PC-9 (cell line): Measurements from ENCODE around the gene SPDYC. TPM values are rescaled to one million over a fixed set of nuclear protein-coding genes. Genes with fewer than 3 reads are reported as not detected.

Source experiments
- BruUV-seq: library from RNA; stranded (reverse); fragments of 400-500 nt; replicated peaks from 2 replicates; lab custom pipeline; 2021; lab: Mats Ljungman, UMichigan
- CTCF ChIA-PET: fragments of 300-600 bp; sonication (Branson Sonifier 250); formaldehyde crosslinking; loops from one replicate; lab custom pipeline; 2022; ENCODE audit warnings: antibody characterized with exemption; lab: Charles Lee
- POLR2A ChIA-PET: fragments of 300-600 bp; sonication (Branson Sonifier 250); formaldehyde crosslinking; loops from one replicate; lab custom pipeline; 2022; ENCODE audit warnings: antibody characterized with exemption; ENCODE audit not compliant: unreplicated experiment; lab: Charles Lee
- DNase-seq, 2 experiments: peaks; one replicate each; pipeline versions ENCODE4 v3.0.0 to v3.0.0-alpha.2; 2015 to 2022; ENCODE audit warnings: mixed read lengths in 1 of 2
- H2AFZ ChIP-seq: fragments of 200-600 bp; sonication (generic); 2 replicates; pipeline ENCODE4 v1.8.1; 2017; ENCODE audit warnings: antibody characterized with exemption
- H3F3A ChIP-seq: fragments of 200-600 bp; sonication (generic); 2 replicates; pipeline ENCODE4 v1.8.1; 2017; ENCODE audit warnings: antibody characterized with exemption, mild to moderate bottlenecking, low read depth; ENCODE audit not compliant: insufficient read depth
- H3K27ac ChIP-seq: fragments of 200-600 bp; sonication (generic); 2 replicates; pipeline ENCODE4 v1.6.1; 2016; ENCODE audit warnings: mixed run types
- H3K27me3 ChIP-seq: fragments of 200-600 bp; sonication (generic); 2 replicates; pipeline ENCODE4 v1.6.1; 2016; ENCODE audit warnings: low read depth, mixed run types; ENCODE audit not compliant: insufficient read depth
- H3K36me3 ChIP-seq: fragments of 200-600 bp; sonication (generic); 2 replicates; pipeline ENCODE4 v1.6.1; 2016; ENCODE audit warnings: low read depth, mixed run types
- H3K4me1 ChIP-seq: fragments of 200-600 bp; sonication (generic); replicated peaks from 2 replicates; pipeline ENCODE4 v1.6.1; 2016; ENCODE audit warnings: mixed run types; ENCODE audit not compliant: insufficient read depth
- H3K4me2 ChIP-seq: fragments of 200-600 bp; sonication (generic); 2 replicates; pipeline ENCODE4 v1.6.1; 2017; ENCODE audit warnings: mixed run types
- H3K4me3 ChIP-seq: fragments of 200-600 bp; sonication (generic); 2 replicates; pipeline ENCODE4 v1.6.1; 2016; ENCODE audit warnings: mixed run types
- H3K79me2 ChIP-seq: fragments of 200-600 bp; sonication (generic); 2 replicates; pipeline ENCODE4 v1.6.1; 2017; ENCODE audit warnings: low read depth, mixed run types
- H3K9me2 ChIP-seq: fragments of 200-600 bp; sonication (generic); 2 replicates; pipeline ENCODE4 v1.8.1; 2017; ENCODE audit warnings: mild to moderate bottlenecking; ENCODE audit not compliant: insufficient read depth
- H3K9me3 ChIP-seq: fragments of 200-600 bp; sonication (generic); 2 replicates; pipeline ENCODE4 v1.8.1; 2016; ENCODE audit warnings: low read depth; ENCODE audit not compliant: insufficient read depth
- H4K20me1 ChIP-seq: fragments of 200-600 bp; sonication (generic); 2 replicates; pipeline ENCODE4 v1.8.1; 2017; ENCODE audit not compliant: insufficient read depth
- EZH2 ChIP-seq: fragments of 200-600 bp; sonication (generic); IDR thresholded peaks from 2 replicates; pipeline ENCODE4 v1.8.0; 2017; ENCODE audit warnings: antibody characterized with exemption, low read depth
- intact Hi-C: fragments of 100-400 bp; cut with micrococcal nuclease; formaldehyde crosslinking; loops from one replicate; pipeline ENCODE4 v1.10.0; 2022; ENCODE audit not compliant: unreplicated experiment
- total RNA-seq: library from RNA; stranded (reverse); gene quantifications from 2 replicates; pipeline ENCODE4 v1.2.3, GENCODE V29; 2021
- TF ChIP-seq, protein P1 (sequence below): fragments of 200-600 bp; sonication (generic); conservative IDR thresholded peaks from 2 replicates; pipeline ENCODE4 v1.6.1; 2017; ENCODE audit warnings: mixed run types, antibody characterized with exemption, mild to moderate bottlenecking, moderate library complexity

The SPDYC gene
- total RNA-seq, 1 experiment from 2014 or later = not detected

GRCh38 chr11:65121865-65122696 lies 48.0 kb upstream of the SPDYC start, which contains the start of the genes FAU and MRPL49:
Gene FAU, minus strand, starts transcription at chr11:65122134. Its CDS starts 321 bp downstream, at chr11:65121813.
Gene MRPL49, plus strand, starts transcription at chr11:65122321. Its CDS starts 26 bp downstream, at chr11:65122347.
- ChIA-PET CTCF (interaction anchor here (0.5 to 0.9 kb wide), 4 partner anchors 13 to 1190 kb away, joined by 3 to 9 read pairs (median 6); partner anchors contain the start of gene SF1), POLR2A (interaction anchor here (0.5 to 1.1 kb wide), 13 partner anchors 10 to 1319 kb away, joined by 3 to 10 read pairs (median 3); partner anchors contain the start of gene CAPN1)
- BruUV-seq = TSS peak; percentile 55
- H3K27me3 ChIP-seq = no peaks in the 10 kb centered on the region
- peaks cover 35% of the 10 kb centered on the region for H3K36me3 ChIP-seq
- peaks cover 54% of the 10 kb centered on the region for H3K79me2 ChIP-seq
- peak within 1 kb of the TSS; percentile 90 for H3K4me2 ChIP-seq
- intact Hi-C loops = loop anchor here (1.0 kb wide), 1 partner anchor 61 kb away; no protein-coding TSS in a partner anchor
- H3K4me1 ChIP-seq = peaks cover 30% of the 10 kb centered on the region
- peaks cover 12% of the 10 kb centered on the region; the same call in 1 of the 2 replicates for H4K20me1 ChIP-seq
- H3K9me3 ChIP-seq = no peaks in the 10 kb centered on the region
- TF ChIP-seq, protein P1, sequence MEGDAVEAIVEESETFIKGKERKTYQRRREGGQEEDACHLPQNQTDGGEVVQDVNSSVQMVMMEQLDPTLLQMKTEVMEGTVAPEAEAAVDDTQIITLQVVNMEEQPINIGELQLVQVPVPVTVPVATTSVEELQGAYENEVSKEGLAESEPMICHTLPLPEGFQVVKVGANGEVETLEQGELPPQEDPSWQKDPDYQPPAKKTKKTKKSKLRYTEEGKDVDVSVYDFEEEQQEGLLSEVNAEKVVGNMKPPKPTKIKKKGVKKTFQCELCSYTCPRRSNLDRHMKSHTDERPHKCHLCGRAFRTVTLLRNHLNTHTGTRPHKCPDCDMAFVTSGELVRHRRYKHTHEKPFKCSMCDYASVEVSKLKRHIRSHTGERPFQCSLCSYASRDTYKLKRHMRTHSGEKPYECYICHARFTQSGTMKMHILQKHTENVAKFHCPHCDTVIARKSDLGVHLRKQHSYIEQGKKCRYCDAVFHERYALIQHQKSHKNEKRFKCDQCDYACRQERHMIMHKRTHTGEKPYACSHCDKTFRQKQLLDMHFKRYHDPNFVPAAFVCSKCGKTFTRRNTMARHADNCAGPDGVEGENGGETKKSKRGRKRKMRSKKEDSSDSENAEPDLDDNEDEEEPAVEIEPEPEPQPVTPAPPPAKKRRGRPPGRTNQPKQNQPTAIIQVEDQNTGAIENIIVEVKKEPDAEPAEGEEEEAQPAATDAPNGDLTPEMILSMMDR = no peak
- no peak for TF ChIP-seq EZH2
- H3K9me2 ChIP-seq = no peaks in the 10 kb centered on the region
- H3K27ac ChIP-seq = peak within 1 kb of the TSS; percentile 85
- peaks cover 75% of the 10 kb centered on the region for H3F3A ChIP-seq
- peak; percentile 96 to 99 for DNase-seq
- H3K4me3 ChIP-seq = peak within 1 kb of the TSS; percentile 92
- H2AFZ ChIP-seq = peak within 1 kb of the TSS; percentile 77

GRCh38 chr11:65124480-65125196 lies 45.4 kb upstream of the SPDYC start:
- ChIA-PET CTCF (no interaction called here), POLR2A (interaction anchor here (0.6 kb wide), 2 partner anchors 309 to 353 kb away, joined by 3 to 4 read pairs; no protein-coding TSS in a partner anchor)
- H2AFZ ChIP-seq = no peak overlapping the region
- peaks cover 50% of the 10 kb centered on the region for H3K79me2 ChIP-seq
- peaks cover 52% of the 10 kb centered on the region for H3K36me3 ChIP-seq
- H3K4me1 ChIP-seq = peaks cover 30% of the 10 kb centered on the region
- H3K4me3 ChIP-seq = no peak overlapping the region
- intact Hi-C loops = no loop called here
- no TSS peak for BruUV-seq
- no peaks in the 10 kb centered on the region for H3K27me3 ChIP-seq
- H3K27ac ChIP-seq = no peak overlapping the region
- no peaks in the 10 kb centered on the region for H3K9me2 ChIP-seq
- peaks cover 16% of the 10 kb centered on the region; the same call in 1 of the 2 replicates for H4K20me1 ChIP-seq
- H3F3A ChIP-seq = peaks cover 75% of the 10 kb centered on the region
- 0 out of 2 replicates have a peak overlapping the region, but pooled peaks have one; percentile 90 for H3K4me2 ChIP-seq
- no peaks in the 10 kb centered on the region for H3K9me3 ChIP-seq
- no peak for TF ChIP-seq EZH2
- TF ChIP-seq, protein P1 = no peak
- no peak for DNase-seq
